DMS53 (cell line): ENCODE measurements around the gene TSC1.
A peak's percentile ranks its signal among the peaks of the same experiment; 100 is the strongest.

Experiments
- DNase-seq: peaks from one replicate; lab custom pipeline; 2025; lab: John Stamatoyannopoulos, UW

Gene TSC1

GRCh38 chr9:132935026-132935425 lies 9.4 kb downstream of the TSC1 start:
- DNase-seq, result no peak

GRCh38 chr9:132931178-132931735 lies 13.2 kb downstream of the TSC1 start:
- DNase-seq, result no peak

GRCh38 chr9:132927704-132928103 lies 16.7 kb downstream of the TSC1 start:
- DNase-seq, result no peak

GRCh38 chr9:132923346-132923902 lies 21.0 kb downstream of the TSC1 start:
- no peak for DNase-seq

- no peak for DNase-seq
These were observed 24.7 kb downstream of the TSC1 start for GRCh38 chr9:132919614-132920268.

- DNase-seq, result no peak
These were observed 29.5 kb downstream of the TSC1 start for GRCh38 chr9:132914924-132915323.

GRCh38 chr9:132912131-132912530 lies 32.3 kb downstream of the TSC1 start:
- no peak for DNase-seq

- no peak for DNase-seq
These were observed 34.0 kb downstream of the TSC1 start for GRCh38 chr9:132910376-132910775.

- DNase-seq, result no peak
These were observed 35.1 kb downstream of the TSC1 start for GRCh38 chr9:132909311-132909710.

GRCh38 chr9:132908635-132909034 lies 35.8 kb downstream of the TSC1 start:
- DNase-seq, result no peak

- no peak for DNase-seq
These were observed 38.7 kb downstream of the TSC1 start for GRCh38 chr9:132905726-132906125.

- no peak for DNase-seq
These were observed 40.6 kb downstream of the TSC1 start for GRCh38 chr9:132903574-132904492.

- DNase-seq, result peak; percentile 92
These were observed 42.3 kb downstream of the TSC1 start for GRCh38 chr9:132901858-132902831.

GRCh38 chr9:132898051-132898450 lies 46.4 kb downstream of the TSC1 start:
- no peak for DNase-seq

- no peak for DNase-seq
These were observed 47.5 kb downstream of the TSC1 start for GRCh38 chr9:132896906-132897305.

GRCh38 chr9:132896264-132896663 lies 48.2 kb downstream of the TSC1 start:
- DNase-seq, result no peak

GRCh38 chr9:132894862-132895835 lies 49.3 kb downstream of the TSC1 start:
- DNase-seq, result peak; percentile 40

GRCh38 chr9:132894346-132894745 lies 50.1 kb downstream of the TSC1 start:
- no peak for DNase-seq

- DNase-seq, result no peak
These were observed 52.0 kb downstream of the TSC1 start for GRCh38 chr9:132892400-132892799.

GRCh38 chr9:132888151-132888550 lies 56.3 kb downstream of the TSC1 start:
- DNase-seq, result no peak
